Activated T-helper 9 cell treated with anti-CD3 and anti-CD28 coated beads, Interleukin-2, amount 50 U/mL, for 16 hours (primary cell): ENCODE data around the gene WNK3.
A peak's percentile ranks its signal among the peaks of the same experiment; 100 is the strongest.
"Not testable (repeated sequence)": the region's sequence is repeated elsewhere in the genome, so short reads cannot be mapped to it uniquely, and the experiment has no call there.

Experiments
- DNase-seq: peaks from one replicate; pipeline ENCODE4 v3.0.0-alpha.2; 2020; ENCODE audit warnings: low read depth

The WNK3 gene

DNA sequence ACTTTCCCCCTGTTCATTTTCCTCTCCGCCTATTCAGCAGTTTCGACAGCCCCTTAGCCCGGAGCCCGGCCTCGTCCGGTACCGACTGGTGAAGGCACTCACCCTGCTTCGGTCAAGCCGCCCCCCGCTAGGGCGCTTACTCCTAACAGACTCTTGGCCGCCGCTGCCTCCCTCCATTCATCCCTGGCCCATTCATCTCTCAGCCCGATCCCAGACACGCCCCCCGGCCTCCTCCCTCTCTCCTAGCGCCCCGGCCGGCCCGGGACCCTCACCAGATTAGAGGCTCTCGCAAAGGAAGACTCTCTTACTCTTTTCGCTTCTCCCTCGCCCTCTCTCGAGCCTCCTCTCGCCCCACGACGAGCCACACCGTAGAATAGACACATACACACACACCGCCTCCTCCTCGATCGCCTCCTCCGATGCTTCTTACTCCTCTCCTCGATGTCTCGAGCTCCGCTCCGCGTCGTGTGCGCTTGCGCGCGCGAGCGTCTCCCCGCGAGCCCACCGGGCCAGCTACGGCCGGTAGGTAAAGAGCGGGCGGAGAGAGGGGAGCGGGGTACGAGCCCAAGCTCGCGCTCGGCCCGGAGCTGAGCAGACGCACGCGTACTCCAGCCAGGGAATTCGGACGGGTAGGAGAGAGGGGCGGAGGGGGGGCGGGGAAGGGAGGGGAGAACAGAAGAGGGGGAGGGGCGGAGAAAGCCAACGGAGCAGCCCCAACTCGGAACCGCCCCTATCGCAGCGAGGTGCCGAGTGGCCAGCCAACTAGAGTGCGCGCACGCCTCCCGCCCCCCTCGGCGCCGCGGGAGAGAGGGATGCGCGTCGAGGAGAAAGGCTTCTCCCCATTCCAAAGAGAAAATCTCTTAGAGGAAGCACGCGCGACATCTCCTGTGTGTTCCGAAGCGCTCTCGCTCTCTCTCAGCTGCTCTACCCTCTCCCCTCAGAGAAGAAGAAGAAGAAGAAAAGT lies at the start of gene WNK3:
WNK3 (minus strand) TSS at position 633 of the 964 bp plus-strand sequence.
- peak; percentile 3 for DNase-seq

DNA sequence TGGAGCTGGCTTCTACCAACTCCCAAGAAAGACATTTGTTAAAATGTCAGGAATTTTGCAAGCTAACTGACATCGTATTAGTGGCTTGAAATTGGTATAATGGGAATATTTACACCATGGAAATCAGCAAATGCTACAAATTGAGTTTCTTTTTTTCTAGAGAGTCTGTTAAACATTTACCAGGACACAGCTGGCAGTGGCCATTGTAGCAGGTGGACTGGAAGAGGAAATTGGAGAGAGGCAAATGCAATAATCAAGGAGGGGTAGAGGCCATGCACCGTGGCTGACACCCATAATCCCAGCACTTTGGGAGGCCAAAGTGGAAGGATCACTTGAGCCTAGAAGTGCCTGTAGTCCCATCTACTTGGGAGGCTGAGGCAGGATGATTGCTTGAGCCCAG lies 49.4 kb upstream of the WNK3 start:
- DNase-seq: no peak

- no peak for DNase-seq
Observed at GRCh38 chrX:54397113-54397512, 39.3 kb upstream of the WNK3 start.

DNA sequence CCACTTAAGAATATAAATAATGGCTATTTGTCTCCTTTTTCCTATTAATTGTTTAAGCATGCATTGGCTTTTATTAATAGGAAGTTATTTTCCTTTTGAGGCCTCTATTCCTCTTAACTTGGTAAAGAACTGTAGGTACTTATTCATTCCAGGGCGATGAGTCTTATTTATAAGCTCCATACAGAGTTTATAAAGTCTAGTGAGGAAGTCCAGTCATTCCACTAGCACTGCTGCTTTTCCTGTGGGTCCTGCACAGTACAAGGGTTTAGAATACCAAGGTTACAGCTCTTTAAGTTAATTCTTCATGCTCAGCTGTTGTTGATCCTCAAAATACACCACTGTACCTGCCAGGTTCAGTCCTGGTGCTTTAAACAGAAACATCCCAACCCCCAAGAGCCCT lies 28.5 kb upstream of the WNK3 start:
- DNase-seq: no peak

GRCh38 chrX:54384661-54385060 lies 26.8 kb upstream of the WNK3 start:
- not testable (repeated sequence) for DNase-seq

DNA sequence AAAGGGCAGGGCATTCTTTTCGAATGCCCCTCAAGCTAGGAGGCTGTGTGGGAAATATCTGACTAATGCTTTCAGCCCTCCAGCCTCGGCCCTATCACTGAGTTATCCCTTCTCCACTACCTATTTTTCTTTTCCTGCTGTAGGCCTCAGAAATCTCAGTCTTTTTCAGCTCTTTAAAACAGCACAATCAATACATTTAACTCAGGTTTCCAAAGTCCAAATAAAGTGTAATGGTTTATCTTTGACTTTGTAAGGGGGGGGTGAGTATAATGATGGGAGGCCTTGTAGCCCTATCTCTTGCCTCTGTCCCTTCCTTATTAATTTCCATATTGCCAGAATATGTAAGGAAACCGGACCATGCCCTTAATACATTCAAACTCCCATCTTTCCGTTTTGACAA lies 1.6 kb upstream of the WNK3 start:
- DNase-seq: no peak

GRCh38 chrX:54358424-54359211 lies 772 bp upstream of the WNK3 start:
- peak; percentile 6 for DNase-seq

GRCh38 chrX:54352677-54353076 lies 5.2 kb downstream of the WNK3 start:
- no peak for DNase-seq

DNA sequence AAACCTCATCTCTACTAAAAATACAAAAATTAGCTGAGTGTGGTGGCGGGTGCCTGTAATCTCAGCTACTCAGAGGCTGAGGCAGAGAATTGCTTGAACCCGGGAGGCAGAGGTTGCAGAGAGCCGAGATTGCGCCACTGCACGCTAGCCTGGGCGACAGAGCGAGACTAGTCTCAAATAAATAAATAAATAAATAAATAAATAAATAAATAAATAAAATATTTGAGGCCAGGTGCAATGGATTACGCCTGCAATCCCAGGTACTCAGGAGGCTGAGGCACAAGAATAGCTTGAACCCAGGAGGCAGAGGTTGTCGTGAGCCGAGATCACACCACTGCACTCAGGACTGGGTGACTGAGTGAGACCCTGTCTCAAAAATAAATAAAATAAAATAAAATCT lies 20.5 kb downstream of the WNK3 start:
- DNase-seq: not testable (repeated sequence)

DNA sequence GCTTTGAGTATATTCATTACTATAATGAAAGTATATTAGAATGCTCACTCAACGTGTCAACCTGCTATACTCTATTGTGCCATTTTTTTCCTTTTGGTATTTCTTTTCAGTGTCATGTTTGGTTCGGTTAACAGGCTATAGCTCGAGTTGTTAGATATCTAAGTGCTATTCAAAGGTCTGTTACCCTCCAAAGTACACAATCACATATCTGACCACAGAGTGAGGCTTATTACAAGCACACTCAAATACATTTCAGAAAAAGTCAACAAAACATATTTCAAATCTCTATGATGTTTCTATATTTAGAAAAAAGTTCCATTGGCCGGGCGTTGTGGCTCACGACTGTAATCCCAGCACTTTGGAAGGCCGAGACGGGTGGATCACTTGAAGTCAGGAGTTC lies 32.8 kb downstream of the WNK3 start:
- no peak for DNase-seq

DNA sequence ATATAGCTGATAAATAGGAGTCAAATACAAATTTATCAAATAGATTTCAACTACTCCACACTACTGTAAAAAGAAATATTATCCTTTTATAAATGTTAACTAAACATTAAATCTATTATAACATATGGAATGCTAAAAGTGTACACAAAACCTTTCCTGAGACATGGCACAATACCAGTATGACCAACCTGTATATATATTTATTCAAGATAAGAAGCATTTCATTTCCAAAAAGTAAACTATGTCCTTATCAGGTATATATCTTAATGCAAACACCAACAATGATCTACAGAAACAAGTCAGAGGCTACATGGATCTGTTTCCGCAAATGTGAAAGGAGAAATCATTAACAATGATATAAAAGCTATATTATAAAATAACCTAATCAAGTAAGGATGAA lies 37.8 kb downstream of the WNK3 start:
- DNase-seq: no peak

DNA sequence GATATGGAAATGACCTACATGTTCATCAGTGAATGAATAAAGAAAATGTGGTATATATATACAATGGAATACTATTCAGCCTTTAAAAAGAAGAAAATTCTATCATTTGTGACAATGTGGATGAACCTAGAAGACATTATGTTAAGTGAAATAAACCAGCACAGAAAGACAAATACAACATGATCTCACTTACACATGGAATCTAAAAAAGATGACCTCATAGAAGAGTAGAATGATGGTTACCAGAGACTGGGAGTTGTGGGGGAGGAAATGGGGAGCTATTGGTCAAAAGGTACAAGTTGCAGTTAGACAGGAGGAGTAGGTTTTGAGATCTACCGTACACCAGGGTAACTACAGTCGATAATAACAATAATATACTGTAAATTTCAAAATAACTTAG lies 51.5 kb downstream of the WNK3 start:
- no peak for DNase-seq

DNA sequence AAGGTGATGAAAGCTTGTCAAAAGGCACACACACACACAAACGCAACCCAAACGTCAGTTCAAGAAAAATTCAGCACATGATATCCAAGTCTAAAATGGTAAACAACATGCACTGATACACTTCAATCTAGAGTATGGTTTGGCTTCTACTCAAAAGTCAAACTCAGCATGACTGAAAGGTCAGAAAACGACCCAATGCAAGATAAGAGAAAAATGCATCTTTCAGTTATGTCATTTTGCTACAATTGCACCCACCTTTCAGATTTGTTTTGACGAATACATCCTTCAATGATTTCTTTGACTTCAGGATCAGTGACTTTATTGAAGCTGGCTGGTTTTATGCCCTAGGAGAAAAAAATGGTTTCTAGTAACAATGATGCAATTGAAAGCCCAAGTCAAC lies 56.3 kb downstream of the WNK3 start:
- no peak for DNase-seq

GRCh38 chrX:54294306-54294705 lies 63.5 kb downstream of the WNK3 start:
- DNase-seq: no peak

GRCh38 chrX:54292755-54293154 lies 65.1 kb downstream of the WNK3 start:
- DNase-seq: no peak

GRCh38 chrX:54291758-54292157 lies 66.1 kb downstream of the WNK3 start:
- no peak for DNase-seq

- DNase-seq: no peak
Observed at GRCh38 chrX:54288968-54289367, 68.9 kb downstream of the WNK3 start.

DNA sequence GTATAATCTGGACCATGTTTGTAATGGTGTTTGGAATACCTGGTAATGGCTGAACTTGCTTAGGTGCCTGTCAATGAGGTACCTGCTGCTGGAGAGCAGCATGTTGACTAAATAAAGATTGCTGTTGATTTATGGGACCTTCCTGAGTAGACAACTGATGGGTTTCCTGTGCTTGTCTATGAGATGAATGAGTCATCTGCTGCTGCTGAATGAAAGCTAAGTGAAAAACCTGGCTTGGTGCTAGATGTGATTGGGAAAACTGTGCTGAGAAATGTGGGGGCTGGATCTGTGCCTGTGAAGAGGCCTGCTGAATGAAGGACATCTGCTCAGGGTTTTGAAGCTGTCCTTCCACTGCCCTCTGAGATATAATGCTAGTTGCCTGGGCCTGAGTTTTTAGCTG lies 69.6 kb downstream of the WNK3 start:
- no peak for DNase-seq

- no peak for DNase-seq
Observed at GRCh38 chrX:54281676-54282075, 76.2 kb downstream of the WNK3 start.

GRCh38 chrX:54280466-54280865 lies 77.4 kb downstream of the WNK3 start:
- no peak for DNase-seq

DNA sequence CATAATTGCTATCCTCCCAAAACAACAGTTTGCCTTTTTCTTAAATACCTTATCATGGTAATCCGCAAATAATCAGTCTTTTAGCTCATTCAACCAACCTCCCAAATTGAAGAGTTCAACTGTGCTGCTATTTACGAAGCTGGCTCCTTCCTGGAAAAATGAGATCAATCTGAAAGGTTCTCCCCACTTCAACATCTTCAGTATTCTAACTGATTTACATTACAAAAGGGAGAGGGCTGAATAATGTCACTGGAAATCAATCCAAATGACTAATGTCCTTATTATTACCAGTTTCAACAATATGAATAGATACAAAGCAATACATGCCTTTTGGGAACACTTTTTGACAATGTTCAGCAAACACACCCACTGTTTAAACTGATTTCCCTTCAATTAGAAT lies 86.2 kb downstream of the WNK3 start:
- no peak for DNase-seq

- DNase-seq: no peak
Observed at GRCh38 chrX:54248309-54248708, 109.5 kb downstream of the WNK3 start.

DNA sequence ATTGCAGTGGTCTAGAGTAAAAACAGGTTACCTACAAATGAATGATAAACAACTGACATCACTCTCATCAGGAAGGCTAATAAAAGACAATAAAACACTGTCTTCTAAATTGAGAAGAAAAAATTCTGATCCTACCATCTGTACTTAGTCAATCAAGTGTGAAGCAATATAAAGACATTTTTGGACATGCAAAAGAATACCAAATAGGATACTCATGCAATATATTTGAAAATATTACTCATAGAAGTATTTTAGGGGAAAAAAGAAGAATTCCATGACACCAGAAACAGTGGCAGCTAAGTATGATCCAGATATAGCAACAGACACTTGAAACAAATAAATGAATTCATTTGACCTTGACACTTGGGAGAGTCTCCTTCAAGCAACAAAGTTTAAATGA lies 111.0 kb downstream of the WNK3 start:
- DNase-seq: no peak
